HG02763 (cell line): ENCODE data around the gene AIMP1.

Source experiments
- ATAC-seq: cut with Tn5 transposase; IDR thresholded peaks from one replicate; pipeline ENCODE4 v1.9.1; 2021; ENCODE audit warnings: mild to moderate bottlenecking, moderate library complexity; ENCODE audit not compliant: unreplicated experiment

AIMP1 gene

DNA sequence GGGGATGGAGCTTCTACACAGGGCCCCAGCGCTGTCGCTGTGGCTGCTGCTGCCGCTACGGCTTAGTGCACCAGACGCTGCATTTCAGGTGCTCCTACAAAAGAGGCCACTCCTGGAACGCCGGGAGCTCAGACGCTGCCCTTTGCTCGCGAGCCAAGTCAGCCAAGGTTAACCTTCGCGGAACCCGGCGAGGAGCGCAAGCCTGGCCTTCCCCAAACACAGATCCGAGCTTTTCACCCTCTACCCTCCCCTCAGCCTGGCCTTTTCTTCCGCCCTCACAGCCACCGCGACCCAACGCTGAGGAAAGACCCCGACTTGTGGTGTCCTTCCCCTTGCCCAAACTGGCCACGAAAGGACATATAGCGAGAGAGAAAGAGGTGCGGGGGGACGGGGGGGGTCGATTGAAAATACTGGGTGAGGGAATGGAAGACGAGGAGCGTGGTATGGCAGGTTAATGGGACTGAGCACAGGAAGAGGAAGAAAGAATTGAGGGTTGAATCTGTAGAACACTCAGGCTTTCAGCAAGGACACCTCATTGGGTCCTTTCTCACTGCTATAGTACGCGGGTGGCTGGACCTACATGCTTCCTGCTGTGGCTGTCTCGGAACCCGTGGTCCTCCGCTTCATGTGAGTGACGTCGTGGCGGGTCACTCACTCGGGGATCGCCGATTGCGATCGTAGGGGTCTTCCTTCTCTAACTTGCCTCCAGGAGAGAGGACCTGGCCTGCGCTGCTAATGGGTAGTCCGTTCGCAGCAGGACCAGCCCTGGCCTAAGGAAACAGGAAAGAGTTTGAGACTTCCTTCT is at the start of gene AIMP1, which contains the start of gene TBCK:
Gene AIMP1, plus strand, starts transcription at position 583 of the 805 bp plus-strand sequence. CDS start 8,460 bp downstream, outside the sequence.
Gene TBCK, minus strand, starts transcription at position 242 of the 805 bp plus-strand sequence. CDS start 7,249 bp downstream, outside the sequence.
- ATAC-seq = peak; percentile 90

- ATAC-seq = no peak
Measured at GRCh38 chr4:106268786-106269185, 47.6 kb upstream of the AIMP1 start.

GRCh38 chr4:106269711-106270110 is 46.6 kb upstream of the AIMP1 start:
- no peak for ATAC-seq

- no peak for ATAC-seq
Measured at GRCh38 chr4:106270736-106271135, 45.6 kb upstream of the AIMP1 start.

GRCh38 chr4:106273831-106274230 is 42.5 kb upstream of the AIMP1 start:
- no peak for ATAC-seq

DNA sequence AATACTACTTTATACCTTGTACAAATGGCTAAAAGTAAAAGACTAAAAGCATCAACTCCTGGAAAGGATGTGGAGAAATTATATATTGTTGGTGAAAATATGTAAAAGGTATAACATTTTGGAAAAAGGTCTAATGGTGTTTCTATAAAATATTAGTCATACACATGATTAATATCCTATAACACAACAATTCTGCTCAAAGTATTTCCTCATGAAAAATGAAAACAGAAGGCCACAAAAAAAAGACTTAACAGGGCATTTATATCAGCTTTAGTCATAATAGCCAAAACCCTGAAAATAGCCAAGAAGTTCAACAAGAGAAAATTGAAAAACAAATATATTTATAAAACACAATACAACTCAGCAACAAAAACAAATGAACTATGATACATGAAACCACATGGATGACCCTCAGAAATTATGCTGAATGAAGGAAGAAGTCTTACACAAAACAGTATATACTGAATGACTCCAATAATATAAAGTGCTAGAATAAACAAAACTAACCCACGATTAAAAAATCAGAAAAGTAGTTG is 39.1 kb upstream of the AIMP1 start:
- ATAC-seq = no peak

DNA sequence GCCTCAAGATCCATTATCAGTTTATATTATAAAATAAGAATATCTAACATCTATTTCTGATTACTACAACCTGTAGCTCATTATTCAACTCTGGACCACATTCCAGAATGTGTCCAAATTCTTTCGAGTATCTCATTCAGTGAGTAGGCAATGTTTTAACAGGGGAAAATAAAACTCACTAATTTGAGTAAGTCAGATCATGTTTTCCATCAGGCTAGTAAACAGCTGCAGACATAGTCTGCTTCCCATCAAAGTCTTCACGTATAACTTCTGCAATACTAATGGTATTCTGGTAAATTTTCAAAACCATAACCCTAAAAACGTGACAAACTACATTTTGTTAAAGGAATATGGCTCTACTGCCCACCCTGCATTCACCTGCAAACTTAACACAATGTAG is 32.1 kb upstream of the AIMP1 start:
- no peak for ATAC-seq

GRCh38 chr4:106286611-106287010 is 29.7 kb upstream of the AIMP1 start:
- no peak for ATAC-seq

DNA sequence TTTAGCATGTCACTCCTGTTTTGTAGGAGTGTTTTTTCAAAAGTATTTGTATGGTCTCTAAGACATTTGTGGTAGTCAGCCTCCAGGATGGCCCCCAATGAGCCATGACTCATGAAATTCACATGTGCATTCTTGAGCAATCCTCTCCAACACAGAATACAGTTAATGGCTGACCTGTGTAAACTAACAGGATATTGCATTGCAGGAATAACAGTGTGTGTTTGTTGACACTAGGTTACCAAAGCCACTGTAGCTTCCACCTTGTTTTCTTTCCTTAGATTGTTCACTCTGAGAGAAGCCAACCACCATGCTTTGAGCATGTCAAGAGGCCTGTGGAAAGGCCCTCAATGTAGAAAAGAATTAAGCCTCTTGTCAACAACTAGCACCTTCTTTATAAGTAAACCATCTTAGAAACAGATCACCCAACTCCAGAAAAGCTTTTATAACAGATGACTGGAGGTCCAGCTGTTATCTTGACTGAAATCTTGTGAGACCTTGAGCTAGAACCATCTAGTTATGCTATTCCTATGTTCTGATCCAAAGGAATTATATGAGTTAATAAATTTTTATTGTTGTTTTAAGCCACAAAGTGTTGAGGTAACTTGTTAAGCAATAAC is 28.9 kb upstream of the AIMP1 start:
- no peak for ATAC-seq

- no peak for ATAC-seq
Measured at GRCh38 chr4:106289737-106290136, 26.6 kb upstream of the AIMP1 start.

DNA sequence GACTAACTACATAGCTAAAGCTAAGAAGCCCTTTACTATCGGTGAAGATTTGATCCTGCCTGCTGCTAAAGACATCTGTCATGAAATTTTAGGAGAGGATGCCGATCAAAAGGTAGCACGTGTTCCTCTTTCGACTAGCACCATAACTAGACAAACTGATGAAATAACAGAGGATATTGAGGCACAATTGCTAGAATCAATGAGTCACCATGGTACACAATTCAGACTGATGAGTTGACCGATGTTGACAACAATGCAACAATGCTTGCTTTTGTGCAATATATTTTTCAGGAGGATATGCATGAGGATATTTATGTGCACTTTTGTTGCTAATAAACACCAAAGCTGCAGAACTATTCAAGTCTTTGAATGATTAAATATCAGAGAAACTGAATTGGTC is 24.7 kb upstream of the AIMP1 start:
- no peak for ATAC-seq

DNA sequence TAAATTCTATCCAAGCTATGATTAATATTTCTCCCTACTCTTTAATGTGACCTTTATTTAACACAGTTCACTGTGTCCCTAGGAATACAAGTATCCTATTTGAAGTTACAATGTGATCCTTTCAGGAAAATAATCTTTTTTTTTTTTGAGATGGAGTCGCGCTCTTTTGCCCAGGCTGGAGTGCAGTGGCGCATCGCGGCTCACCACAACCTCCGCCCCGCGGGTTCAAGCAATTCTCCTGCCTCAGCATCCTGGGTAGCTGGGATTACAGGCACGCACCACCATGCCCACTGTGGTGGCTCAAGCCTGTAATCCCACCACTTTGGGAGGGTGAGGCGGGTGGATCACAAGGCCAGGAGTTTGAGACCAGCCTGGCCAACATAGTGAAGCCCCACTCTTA is 22.3 kb upstream of the AIMP1 start:
- ATAC-seq = no peak

DNA sequence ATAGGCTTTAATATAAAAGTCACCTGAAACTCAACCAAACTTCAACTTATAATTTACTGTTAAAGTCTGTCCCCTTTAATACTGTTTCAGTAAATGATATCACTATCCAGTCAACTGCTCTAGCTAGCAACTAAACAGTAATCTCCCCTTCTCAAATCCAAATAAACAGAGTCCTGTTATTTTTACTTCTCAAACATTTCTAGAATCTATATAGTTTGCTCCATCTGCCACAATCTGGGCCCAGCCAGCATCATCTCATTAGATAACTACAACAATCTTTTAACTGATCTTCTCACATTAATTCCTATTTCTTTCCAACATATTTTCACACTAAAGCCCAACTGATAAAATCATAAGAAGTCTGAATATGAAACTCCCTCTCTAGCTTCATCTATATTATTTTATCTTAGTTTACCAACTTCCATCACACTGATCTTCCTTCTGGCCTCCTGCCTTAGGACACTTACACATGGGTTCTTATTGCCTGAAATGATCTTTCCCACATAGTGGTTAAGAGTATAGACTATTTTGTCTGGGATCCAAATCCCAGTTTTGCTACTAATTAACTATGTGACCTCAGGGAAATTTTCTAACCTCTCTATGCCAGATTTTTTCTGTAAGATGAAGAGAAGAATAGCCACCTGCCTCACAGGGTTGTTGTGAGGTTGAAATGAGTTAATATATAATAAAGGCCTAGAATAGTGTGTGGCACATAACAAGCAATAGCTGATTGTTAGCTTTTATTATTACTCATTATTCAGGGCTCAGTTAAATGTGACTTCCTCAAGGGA is 18.9 kb upstream of the AIMP1 start:
- no peak for ATAC-seq

- no peak for ATAC-seq
Measured at GRCh38 chr4:106299977-106300376, 16.4 kb upstream of the AIMP1 start.

- no peak for ATAC-seq
Measured at GRCh38 chr4:106301393-106302061, 14.8 kb upstream of the AIMP1 start.

DNA sequence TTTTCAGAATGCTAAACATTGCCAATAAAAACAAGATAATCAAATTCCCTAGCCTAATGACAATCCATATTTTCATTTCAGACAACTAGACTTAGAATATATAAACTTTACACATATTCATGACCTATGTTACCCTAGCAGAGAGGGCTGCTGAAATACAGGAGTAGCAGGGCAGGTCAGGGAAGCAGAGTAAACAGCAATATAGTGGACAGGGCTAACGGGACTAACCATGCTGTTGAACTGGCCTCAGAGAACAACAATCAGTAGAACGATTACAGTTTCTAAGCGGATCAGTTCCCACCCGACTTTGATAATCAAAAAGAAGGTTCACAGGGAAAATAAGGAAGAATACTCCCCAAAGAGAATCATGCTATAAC is 14.3 kb upstream of the AIMP1 start:
- ATAC-seq = no peak

DNA sequence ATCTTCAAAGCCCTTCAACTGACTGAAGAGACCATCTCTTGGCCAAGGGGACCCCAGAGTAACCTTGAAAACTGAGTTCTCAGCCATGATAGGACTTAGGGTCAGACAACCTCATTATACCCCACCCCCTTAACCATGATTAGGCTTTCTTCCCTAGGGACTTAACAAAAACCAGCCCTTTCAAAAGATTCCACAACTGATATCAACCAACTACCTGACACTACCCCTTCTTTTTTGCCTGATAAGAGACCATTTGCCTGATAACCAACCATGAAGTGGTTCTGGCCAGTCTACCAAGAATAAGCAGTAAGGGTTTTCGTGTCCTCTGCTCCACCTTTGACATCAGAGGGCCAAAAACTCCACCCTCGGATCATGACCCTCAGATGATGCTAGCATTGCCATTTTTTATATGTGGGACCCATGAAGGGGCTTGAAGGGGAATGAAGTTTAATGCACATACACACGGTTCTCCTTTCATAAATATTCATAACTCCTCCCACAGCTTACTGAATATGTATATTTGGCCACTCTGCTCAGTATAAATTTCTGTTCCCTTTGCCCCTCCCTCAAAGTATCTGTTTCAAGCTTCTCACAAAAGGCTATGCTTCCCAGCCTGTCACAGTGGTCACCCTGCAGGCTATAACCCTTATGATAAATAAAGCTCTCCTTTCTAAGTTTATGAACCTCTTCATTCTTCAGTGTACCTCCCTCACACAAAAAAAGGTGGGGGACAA is 12.6 kb upstream of the AIMP1 start:
- no peak for ATAC-seq

- no peak for ATAC-seq
Measured at GRCh38 chr4:106304632-106305031, 11.7 kb upstream of the AIMP1 start.

DNA sequence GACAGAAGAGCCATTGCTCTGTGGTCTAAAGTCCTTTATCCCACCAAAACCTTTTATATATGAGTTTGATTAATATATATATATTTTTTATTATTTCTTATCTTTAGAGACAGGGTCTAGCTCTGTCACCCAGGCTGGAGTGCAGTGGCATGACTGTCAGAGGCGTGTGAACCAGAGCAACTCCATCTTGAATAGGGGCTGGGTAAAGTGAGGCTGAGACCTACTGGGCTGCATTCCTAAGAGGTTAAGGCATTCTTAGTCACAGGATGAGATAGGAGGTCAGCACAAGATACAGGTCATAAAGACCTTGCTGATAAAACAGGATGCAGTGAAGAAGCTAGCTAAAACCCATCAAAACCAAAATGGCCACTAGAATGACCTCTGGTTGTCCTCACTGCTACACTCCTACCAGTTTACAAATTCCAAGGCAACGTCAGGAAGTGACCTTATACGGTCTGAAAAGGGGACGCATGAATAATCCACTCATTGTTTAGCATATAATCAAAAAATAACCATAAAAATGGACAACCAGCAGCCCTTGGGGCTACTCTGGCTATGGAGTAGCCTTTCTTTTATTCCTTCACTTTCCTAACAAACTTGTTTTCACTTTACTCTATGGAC is 10.8 kb upstream of the AIMP1 start:
- no peak for ATAC-seq

GRCh38 chr4:106306561-106306960 is 9.8 kb upstream of the AIMP1 start:
- no peak for ATAC-seq
